CD4-positive, alpha-beta T cell treated with Interleukin-2 at 100 ng/mL for 4 hours (primary cell): ENCODE data around the gene OPN3.

Source experiments
- DNase-seq: peaks from one replicate; pipeline ENCODE4 v3.0.0-alpha.2; 2020; ENCODE audit warnings: low spot score

Gene OPN3

GRCh38 chr1:241615043-241615974 lies 24.9 kb downstream of the OPN3 start:
- no peak for DNase-seq

- DNase-seq: no peak
These were observed 25.6 kb downstream of the OPN3 start for GRCh38 chr1:241614572-241614971.

- DNase-seq: no peak
These were observed 26.0 kb downstream of the OPN3 start for GRCh38 chr1:241614144-241614543.

- no peak for DNase-seq
These were observed 27.4 kb downstream of the OPN3 start for GRCh38 chr1:241612533-241613477.

- DNase-seq: no peak
These were observed 28.4 kb downstream of the OPN3 start for GRCh38 chr1:241611736-241612135.

- peak; percentile 73 for DNase-seq
These were observed 29.1 kb downstream of the OPN3 start for GRCh38 chr1:241611063-241611462.

GRCh38 chr1:241610056-241610815 lies 29.9 kb downstream of the OPN3 start:
- DNase-seq: no peak

- no peak for DNase-seq
These were observed 31.7 kb downstream of the OPN3 start for GRCh38 chr1:241608379-241609033.

GRCh38 chr1:241607497-241607896 lies 32.7 kb downstream of the OPN3 start:
- no peak for DNase-seq

- DNase-seq: no peak
These were observed 33.6 kb downstream of the OPN3 start for GRCh38 chr1:241606544-241606943.

GRCh38 chr1:241605146-241605805 lies 34.9 kb downstream of the OPN3 start:
- DNase-seq: no peak

GRCh38 chr1:241603731-241604245 lies 36.4 kb downstream of the OPN3 start:
- DNase-seq: no peak

- DNase-seq: no peak
These were observed 39.7 kb downstream of the OPN3 start for GRCh38 chr1:241600496-241600901.

GRCh38 chr1:241598249-241598648 lies 41.9 kb downstream of the OPN3 start:
- no peak for DNase-seq

- DNase-seq: no peak
These were observed 43.5 kb downstream of the OPN3 start for GRCh38 chr1:241596633-241597032.

- no peak for DNase-seq
These were observed 47.0 kb downstream of the OPN3 start for GRCh38 chr1:241593186-241593585.

- no peak for DNase-seq
These were observed 47.8 kb downstream of the OPN3 start for GRCh38 chr1:241592273-241592958.

GRCh38 chr1:241591736-241592135 lies 48.4 kb downstream of the OPN3 start:
- no peak for DNase-seq

- DNase-seq: no peak
These were observed 48.9 kb downstream of the OPN3 start for GRCh38 chr1:241591317-241591716.

GRCh38 chr1:241590719-241591118 lies 49.5 kb downstream of the OPN3 start:
- DNase-seq: no peak
